ENCODE results near the gene PRKG1.
"Not testable (repeated sequence)": the region's sequence is repeated elsewhere in the genome, so short reads cannot be mapped to it uniquely, and the experiment has no call there.

PRKG1 gene

DNA sequence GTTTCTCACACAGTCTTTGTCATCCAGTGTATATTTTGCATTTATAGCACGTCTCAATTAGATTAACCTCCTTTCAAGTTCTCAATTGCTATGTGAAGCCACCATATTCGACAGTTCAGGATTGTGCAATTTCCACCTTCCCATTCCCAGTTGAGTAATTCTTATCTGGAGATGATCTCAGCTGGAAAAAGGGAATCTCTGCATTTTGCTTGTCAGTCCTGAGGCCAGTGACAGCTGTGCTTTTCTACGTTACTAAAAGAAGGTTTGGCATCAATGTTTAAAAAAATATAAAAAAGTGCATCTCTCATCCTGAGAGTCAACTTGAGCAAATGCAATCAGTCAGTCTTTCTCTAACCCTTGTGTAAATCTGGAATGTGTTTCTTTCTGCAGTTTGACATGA, 247.7 kb downstream of the PRKG1 start:
- no peak for DNase-seq (ENCODE audit: low spot score)

DNA sequence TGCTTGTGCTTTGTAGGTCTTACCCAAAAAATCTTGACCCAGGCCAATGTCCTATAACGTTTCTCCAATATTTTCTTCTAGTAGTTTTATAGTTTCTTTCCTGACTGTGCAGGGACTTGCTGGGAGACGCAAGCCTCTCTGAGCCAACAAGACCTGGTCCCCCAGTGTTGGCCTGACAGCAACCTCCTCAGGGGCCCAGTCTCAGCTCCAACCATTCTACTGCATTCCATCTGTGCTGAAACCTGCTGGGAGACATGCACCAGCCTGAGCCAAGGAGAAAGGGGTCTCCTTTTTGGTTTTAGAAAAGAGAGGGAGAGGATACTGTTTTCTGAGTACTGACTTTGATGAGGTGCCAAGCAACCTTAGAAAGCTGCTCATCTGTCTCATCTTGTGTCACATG, 251.4 kb downstream of the PRKG1 start:
- DNase-seq (ENCODE audit: low spot score), result no peak

DNA sequence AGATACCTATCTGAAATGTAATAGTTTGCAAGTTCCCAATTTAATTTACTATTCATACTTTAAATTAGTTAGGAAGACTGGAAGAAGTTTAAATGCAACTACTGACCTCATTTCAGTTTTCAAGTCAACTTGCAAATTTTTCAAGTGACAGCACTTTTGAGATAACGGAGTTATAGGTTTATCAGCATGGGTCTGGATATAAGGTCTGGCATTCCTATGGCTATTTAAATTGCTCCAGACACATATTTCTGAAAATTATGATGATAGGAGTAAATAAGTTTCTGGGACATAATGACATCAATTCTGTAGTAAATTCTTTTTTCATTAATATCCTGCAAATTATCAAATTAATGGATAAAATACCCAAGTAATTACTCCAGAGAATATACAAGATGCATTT, 251.9 kb downstream of the PRKG1 start:
- no peak for DNase-seq (ENCODE audit: low spot score)

DNA sequence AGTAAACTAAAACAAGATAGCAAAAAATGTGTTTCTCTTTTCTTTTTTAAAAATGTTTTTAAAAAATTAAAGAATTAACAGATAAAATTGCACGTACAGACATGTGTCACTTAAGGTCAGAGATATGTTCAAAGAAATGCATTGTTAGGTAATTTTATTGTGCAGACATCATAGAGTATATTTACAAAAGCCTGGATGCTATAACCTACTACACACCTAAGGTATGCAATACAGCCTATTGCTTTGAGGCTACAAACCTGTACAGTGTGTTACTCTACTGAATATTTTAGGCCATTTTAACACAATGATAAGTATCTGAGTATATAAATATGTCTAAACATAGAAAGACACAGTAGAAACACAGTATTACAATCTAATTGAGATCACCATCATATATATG, 253.1 kb downstream of the PRKG1 start:
- DNase-seq (ENCODE audit: low spot score), result no peak

DNA sequence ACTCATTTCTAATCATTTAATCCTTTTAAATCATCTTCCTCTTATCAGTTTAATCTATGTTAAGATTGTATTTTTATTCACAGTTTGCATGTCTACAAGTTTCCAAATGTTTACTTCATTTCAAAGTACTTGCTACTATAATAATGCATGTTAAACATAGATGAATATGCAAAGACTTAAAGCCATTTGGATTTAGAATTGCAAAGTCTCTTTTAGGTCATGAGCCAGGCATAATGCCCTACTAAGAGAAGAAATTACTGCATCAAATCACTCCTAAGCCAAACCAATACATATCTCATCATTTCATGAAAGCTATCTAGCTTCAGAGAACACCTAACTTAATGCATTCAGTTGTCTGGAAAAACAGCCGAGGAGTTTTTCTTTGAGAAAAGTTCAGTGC, 266.1 kb downstream of the PRKG1 start:
- DNase-seq (ENCODE audit: low spot score), result no peak

DNA sequence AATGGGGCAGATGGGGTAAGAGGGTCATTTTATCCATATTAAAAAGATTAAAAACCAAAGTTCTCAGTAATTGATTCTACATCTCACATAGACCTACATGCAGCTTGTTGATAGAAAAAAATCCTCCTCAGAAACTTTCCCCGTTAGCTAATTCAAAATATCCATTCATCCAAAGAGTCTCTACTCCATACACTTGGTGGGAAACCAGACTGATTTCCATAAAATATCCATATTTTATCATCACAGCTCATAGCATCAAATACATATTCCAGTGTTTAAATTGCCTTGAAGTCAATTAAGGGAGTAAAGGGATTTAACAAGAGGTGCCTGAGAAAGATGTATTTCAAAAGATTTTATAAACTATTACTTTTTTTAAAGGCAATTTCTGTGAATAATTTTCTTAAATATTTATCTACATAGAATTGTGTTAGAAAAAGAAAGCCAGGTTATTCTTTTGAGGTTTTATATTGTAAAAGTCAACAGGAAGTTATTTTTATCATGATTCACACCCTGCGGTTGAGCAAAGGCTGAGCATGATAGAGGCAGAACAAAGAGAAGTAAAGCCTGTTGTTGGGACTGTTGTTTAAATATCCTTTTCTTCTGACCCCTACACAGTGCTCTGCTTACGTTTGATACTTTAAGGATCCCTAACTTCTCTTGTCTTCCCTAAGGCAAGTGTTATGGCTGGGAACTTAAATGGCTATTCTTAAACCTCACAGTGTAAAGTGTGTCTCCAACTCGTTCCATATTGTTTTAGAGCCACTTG, 266.7 kb downstream of the PRKG1 start:
- DNase-seq (ENCODE audit: low spot score), result peak; percentile 13

DNA sequence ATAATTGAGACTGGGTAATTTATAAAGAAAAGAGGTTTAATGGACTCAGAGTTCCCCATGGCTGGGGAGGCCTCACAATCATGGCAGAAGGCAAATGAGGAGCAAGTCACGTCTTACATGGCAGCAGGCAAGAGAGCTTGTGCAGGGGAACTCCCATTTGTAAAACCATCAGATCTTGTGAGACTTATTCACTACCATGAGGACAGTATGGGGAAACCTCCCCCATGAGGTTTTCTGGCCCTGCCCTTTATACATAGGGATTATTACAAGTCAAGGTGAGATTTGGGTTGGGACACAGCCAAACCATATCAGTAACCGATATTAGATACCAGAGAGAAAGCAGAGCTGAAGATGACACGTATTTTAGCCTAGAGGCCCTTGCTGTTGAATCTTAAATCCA, 267.5 kb downstream of the PRKG1 start:
- DNase-seq (ENCODE audit: low spot score), result not testable (repeated sequence)

DNA sequence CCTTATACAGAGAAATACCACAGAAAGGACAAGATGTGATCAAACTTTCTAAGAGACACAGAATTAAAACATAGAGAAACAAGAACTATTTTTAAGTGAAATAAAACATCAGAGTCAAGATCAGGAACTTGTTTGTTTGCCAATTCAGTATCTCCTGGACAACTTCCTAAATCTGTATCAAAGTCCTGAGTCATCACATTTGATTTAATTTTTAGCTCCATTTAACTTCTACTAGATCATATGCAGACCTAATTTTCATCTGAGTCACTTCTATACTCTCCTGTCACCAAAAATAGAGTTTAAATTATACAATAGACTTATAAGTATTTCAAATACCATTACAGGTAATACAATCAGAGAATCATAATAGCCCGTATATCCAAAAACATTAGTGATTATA, 268.1 kb downstream of the PRKG1 start:
- no peak for DNase-seq (ENCODE audit: low spot score)

DNA sequence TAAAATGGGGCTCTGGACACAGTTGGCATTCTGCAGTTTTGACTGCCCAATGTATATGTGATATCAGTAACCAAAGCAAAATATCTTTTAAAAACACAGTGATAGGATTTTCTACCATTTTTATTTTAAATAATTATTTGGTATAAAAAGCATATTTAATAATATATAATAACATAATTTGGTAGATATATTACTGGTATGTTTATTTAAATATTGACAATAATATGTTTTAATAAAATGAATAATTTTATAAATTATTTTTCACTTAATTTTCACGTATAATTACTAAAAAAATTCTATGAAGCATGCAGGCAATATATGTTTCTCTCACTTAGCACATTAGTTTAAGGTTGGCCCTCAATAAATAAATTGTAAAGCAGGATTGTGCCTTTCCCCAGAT, 269.1 kb downstream of the PRKG1 start:
- no peak for DNase-seq (ENCODE audit: low spot score)

DNA sequence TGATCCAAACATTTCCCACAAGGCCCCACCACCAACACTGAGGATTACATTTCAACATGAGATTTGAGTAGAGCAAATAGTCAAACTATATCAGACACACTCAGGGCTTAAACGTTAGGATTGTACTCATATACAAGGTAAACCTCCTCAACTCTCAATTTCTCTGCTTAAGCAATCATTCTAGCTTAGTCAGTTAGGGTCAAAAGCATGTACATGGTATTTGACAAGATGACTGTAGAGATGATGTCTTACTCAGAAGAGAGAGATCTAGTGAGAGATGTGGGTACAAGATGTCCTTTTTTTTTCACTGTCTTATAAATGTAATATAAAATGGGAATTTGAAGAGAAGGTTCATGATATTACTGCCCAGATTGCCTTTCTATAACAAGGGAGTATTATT, 270.1 kb downstream of the PRKG1 start:
- DNase-seq (ENCODE audit: low spot score), result no peak

DNA sequence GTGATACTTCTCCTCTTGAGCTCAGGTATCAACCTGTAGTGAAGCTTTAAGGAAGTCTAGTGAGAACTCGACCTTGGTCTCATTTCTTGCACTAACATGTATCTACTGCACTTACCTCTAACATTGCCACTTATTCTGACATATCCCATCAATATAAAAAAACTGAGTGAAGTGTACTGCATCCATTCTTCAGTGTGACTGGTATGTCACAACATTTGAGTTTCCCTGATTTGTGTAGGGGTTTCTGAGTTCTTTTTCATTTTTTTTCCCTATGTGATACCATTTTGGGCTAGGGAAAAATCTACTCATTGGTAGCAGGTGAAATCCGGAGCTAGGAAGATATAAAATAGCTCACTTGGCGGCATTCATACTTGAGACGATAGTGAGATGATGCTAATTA, 274.3 kb downstream of the PRKG1 start:
- no peak for DNase-seq (ENCODE audit: low spot score)

DNA sequence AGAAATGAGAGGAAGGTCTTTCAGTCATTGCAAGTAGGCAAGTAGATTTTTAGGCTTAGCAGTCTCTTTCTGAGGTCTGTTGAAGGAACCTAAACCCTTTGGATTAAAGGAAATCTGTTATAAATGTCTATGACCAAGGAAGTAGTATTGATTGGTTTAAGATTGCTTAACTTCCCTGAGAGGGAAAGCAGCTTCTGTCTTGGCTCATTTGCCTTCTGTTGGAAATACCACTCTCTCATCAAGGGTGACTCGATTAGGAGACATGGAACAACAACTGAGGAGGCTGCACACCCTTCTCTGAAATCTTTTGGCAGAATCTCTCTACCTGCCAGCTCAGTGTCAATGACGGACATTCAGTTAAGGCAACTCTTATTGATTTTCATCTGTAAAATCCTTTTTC, 282.9 kb downstream of the PRKG1 start:
- DNase-seq (ENCODE audit: low spot score), result no peak

DNA sequence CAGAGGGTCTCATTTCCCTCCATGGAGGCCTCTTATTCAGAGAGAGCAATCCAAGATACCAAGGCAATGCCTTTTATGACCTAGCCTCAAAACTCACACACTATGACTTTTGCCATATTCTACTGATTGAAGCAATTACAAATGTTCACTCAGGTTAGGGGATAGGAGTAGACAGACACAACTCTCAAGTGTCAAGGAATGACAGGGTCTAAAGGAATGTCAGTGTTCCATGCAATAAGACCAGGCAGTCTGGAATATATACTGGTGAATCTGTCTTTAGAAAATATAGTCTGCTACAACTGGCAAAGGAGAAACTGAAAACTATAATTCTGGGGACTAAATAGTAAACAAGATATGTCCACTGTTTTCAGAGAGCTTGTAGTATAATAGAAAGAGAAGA, 283.9 kb downstream of the PRKG1 start:
- DNase-seq (ENCODE audit: low spot score), result no peak

DNA sequence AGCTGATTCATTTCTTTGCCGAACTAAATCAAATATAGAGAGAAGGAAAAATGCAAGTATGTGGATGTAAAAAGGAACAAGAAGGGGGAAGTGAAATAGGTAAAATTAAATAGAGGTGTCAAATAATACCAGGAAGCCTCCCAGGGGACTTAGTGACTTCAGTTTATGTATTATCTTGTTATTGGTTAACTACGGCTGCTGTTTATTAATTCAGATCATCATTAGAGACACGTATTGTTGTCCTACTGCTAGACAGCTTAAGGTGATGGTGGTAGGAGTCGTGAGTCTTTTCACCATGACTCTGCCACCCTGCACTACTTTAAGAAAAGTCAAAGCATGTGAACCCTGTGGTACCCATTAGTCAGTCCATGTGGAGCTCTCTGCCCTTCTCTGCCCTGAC, 289.1 kb downstream of the PRKG1 start:
- DNase-seq (ENCODE audit: low spot score), result no peak

DNA sequence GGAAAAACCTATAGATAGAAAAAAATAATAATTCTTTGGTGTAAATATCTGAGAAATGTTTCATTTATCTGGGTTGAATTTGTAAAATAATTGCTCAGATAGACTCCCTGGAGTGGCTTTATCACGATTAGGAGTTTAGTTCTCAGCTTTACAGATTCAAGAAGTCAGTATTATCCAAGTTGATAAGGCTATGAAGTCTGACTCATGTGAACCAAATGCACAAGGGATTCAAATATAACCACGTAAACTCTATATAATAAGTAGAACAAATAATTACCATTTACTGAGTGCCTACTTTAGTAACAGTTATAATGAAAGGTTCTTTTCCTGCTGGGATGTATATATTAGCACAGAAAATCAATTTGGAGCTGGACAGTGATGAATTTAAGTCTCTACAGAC, 290.4 kb downstream of the PRKG1 start:
- DNase-seq (ENCODE audit: low spot score), result no peak

DNA sequence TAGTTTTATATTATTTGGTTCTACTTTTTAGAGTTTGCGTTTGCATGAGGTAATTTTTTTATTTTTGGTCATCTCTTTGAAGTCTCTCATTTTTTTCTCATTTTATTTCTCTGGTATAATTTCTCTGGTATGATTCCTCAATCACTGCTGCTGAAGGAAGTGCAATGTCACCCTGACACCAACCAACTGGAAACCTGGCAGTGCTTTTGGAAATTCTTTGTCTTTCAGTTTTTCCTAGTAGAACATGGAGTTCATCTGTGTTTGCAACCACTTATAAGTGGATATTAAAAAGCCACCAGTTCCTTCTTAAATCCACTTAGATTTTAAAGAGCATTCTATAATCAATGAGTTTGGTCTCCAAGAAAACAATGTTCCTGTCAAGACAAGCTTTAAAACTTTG, 291.8 kb downstream of the PRKG1 start:
- no peak for DNase-seq (ENCODE audit: low spot score)

DNA sequence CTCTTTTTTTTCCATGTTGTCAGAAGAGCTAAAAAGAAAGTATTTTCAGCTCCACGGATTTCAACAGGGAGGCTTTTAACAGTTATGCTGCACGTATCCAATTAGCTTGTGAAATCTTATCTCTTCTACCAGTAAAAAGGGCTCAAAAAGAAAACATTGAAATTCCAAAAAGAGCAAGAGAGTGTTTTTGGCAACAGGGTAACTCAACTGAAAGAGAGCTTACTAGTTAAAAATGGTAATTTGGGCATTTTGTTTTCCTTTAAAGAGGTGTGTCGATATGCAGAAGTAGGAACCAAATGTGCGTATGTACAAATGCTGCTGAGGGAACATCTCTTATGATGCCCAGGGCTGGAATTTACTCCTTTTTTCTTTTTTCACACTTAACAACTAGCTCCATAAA, 292.8 kb downstream of the PRKG1 start:
- DNase-seq (ENCODE audit: low spot score), result no peak

DNA sequence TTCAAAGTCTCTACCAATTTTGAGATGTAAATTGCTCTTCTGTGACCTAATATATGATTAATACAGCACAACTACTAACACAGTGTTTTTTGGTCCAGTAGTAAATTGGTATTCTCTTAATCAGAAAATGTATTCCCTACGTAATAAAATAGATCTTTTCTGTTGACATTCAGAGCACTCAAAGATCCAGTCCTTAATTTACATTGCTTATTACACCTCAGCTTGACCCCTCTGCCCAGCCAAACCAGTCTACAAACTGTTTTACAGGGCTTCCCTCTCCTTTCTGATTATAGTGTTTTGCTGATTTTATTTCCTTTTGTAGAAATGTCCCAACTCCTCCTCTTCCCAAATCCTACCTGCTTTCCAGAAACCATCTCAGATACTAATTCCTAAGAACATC, 293.4 kb downstream of the PRKG1 start:
- DNase-seq (ENCODE audit: low spot score), result no peak

DNA sequence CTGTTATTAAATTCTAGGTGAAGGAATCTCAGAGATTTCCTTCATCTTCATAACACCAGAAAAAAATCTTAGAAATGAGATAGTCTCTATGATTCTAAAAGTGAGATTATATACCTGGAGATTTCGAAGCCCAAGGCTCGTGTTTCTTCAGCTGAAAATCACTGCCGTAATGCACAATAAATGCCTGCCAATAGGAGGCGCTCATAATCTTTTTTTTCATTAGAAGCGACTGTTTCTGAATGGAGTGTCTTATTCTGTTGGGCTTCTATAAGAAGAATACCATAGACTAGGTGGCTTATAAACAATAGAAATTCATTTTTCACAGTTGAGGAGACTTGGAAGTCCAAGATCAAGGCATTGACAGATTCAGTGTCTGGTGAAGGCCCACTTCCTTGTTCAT, 294.7 kb downstream of the PRKG1 start:
- no peak for DNase-seq (ENCODE audit: low spot score)

DNA sequence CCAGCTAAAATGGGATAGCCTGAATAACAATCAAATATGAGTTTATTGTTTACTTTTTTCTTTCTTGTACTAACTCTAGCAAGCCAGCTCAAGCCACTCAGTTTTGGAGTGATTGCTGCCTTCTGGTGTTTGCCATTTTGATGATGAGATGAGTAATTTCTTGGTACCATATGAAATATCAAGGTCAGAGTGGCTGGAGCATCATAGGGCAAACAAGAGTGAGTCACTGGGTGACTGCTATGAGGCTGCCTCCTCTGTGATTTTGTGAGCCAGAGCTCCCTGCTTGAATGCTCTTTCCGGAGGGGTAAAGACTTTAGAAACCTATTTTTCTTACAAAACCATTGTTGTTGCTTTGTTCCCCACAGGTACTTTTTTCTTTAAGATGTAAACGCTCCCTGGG, 295.6 kb downstream of the PRKG1 start:
- DNase-seq (ENCODE audit: low spot score), result no peak

DNA sequence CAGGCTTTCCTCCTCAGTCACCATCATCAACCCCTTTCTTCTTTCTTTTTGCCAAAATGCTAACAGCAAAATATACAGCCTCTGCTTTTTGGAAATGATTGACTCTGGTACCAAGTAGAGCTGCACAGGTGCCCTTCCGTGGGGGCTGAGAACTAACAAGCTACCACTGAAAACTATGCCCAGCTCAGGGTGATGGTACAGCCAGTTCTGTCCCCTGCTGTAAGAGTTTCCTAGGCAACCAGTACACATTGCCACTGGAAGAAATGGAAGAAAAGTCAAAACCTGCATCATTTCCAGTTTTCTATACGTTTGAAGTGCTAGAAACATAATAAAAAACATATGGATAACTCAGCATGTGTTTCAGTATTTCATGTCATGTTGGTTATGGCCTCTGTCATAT, 297.5 kb downstream of the PRKG1 start:
- no peak for DNase-seq (ENCODE audit: low spot score)

DNA sequence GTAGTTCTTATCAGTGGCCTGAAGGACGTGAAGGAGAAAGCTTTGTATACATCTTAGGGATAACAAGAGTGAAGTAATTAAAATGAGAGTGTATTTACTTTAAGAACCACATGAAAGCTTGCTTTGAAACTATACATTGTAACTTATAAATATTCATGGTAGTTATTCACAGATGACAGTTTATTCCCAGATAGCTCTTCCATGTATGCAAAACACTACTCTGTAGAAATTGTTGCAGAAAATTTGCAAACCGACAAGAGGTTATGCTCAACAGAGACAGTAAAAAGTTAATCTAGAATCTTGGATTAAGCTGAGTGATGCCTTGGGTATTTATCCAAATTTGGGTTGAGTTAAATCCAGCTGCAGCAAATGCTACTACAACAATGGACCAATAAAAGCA, 301.5 kb downstream of the PRKG1 start:
- DNase-seq (ENCODE audit: low spot score), result no peak

DNA sequence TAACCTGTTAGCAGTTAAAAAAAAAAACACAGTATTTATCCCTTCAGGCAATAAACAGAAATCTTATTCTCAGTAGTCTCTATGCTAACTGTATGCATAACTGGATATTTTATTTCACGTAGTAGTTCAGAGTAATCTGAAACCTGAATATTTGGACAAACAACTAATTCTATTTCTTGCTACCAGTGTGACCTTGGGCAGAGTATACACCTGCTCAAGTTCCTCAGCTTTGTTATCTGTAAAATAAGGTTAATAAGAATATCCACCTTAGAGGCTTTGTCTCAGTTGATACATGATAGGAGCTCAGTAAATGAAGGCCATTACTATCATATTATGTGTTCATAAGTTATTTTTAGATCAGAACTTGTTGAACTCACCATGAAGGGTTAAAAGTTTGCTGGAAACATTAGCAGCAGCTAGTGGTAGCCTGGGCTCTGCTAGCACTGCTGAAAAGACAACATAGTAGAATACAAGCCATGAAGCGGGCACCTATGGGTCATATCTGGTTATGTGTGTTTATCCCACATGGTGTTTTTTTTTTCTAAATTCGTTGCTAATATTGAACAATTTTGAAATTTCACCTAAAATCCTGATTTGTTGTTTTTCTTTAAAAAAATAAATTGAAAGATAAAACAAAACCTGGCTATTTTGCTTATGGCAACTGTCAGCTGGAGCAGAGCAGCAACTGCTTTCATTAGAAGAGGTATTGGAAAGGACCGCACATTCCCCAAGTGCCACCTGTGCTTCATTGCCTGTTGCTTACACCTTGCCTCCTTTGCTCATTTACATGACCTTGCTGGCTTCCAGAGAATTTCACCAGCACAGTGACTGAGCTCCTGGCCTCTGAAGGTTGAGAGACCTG, 303.0 kb downstream of the PRKG1 start:
- no peak for DNase-seq (ENCODE audit: low spot score)

All from CD4-positive, alpha-beta T cell treated with Interleukin-2 at 100 ng/mL for 4 hours (primary cell).